Measurements from ENCODE around the gene DAGLB.

GRCh38 chr7:6402741-6403140 is 45.0 kb downstream of the DAGLB start:
- TF ChIP-seq FOS (IDR thresholded peaks at IDR 0.05; ENCODE audit: borderline replicate concordance, extremely low read depth, insufficient read length) (no peak), RAD21 (IDR thresholded peaks at IDR 0.05; ENCODE audit: insufficient read depth, low read depth, low read length) (no peak)
- TF ChIP-seq, protein P1, sequence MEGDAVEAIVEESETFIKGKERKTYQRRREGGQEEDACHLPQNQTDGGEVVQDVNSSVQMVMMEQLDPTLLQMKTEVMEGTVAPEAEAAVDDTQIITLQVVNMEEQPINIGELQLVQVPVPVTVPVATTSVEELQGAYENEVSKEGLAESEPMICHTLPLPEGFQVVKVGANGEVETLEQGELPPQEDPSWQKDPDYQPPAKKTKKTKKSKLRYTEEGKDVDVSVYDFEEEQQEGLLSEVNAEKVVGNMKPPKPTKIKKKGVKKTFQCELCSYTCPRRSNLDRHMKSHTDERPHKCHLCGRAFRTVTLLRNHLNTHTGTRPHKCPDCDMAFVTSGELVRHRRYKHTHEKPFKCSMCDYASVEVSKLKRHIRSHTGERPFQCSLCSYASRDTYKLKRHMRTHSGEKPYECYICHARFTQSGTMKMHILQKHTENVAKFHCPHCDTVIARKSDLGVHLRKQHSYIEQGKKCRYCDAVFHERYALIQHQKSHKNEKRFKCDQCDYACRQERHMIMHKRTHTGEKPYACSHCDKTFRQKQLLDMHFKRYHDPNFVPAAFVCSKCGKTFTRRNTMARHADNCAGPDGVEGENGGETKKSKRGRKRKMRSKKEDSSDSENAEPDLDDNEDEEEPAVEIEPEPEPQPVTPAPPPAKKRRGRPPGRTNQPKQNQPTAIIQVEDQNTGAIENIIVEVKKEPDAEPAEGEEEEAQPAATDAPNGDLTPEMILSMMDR (IDR thresholded peaks at IDR 0.05 in 2 of 3, conservative IDR thresholded peaks at IDR 0.05 in 1 of 3; ENCODE audit: control insufficient read depth in 2 of 3, extremely low read depth in 1 of 3, insufficient read depth in 1 of 3, low read depth in 3 of 3, low read length in 3 of 3), result no peak
